ENCODE measurements around the gene RNF167. TPM values are rescaled to one million over a fixed set of nuclear protein-coding genes. Genes with fewer than 3 reads are reported as not detected.
A peak's percentile ranks its signal among the peaks of the same experiment; 100 is the strongest.

RNF167 gene
- total RNA-seq (59.2 and 65.1 TPM in 2 replicates), polyA plus RNA-seq (66.5 and 75.3 TPM in 2 replicates)

GRCh38 chr17:4939796-4940554 is at the start of gene RNF167, which contains the start of gene SLC25A11:
Gene RNF167, plus strand, starts transcription at chr17:4940268. Its CDS starts 642 bp downstream, at chr17:4940910.
Gene SLC25A11, minus strand, starts transcription at chr17:4940046. Its CDS starts 136 bp downstream, at chr17:4939910.
- Histone ChIP-seq H3K79me2 (peaks cover 55% of the 10 kb centered on the region), H3K4me1 (ENCODE audit: insufficient read depth) (peaks cover 24% of the 10 kb centered on the region), H3K4me2 (peak within 1 kb of the TSS; percentile 94), H3K4me3 (peak within 1 kb of the TSS; percentile 72), H2AFZ (peak within 1 kb of the TSS; percentile 37), H4K20me1 (ENCODE audit: insufficient read depth, poor library complexity, severe bottlenecking) (peaks cover 5% of the 10 kb centered on the region), H3K36me3 (replicated peaks; ENCODE audit: insufficient read depth, low read depth) (no peaks in the 10 kb centered on the region), H3K27ac (peak within 1 kb of the TSS; percentile 95), H3K9me3 (ENCODE audit: low read depth) (no peaks in the 10 kb centered on the region), H3K9me2 (replicated peaks; ENCODE audit: insufficient read depth) (no peaks in the 10 kb centered on the region), H3K27me3 (no peaks in the 10 kb centered on the region)
- WGBS (ENCODE audit: low lambda C conversion rate, missing lambda C conversion rate), result under 1% methylated on average over 65 of the region's 72 CpGs
- peak; percentile 99 for DNase-seq (ENCODE audit: low spot score)
- TF ChIP-seq CTCF (IDR thresholded peaks at IDR 0.05; ENCODE audit: poor library complexity) (no peak), EZH2 (IDR thresholded peaks at IDR 0.05; ENCODE audit: borderline replicate concordance) (no peak), EZH2phosphoT487 (IDR thresholded peaks at IDR 0.05; ENCODE audit: low read depth, severe bottlenecking, unreplicated experiment) (no peak)

GRCh38 chr17:4891411-4892410 is 48.4 kb upstream of the RNF167 start:
- H4K20me1 ChIP-seq (ENCODE audit: insufficient read depth, poor library complexity, severe bottlenecking), result no peaks in the 10 kb centered on the region

More at GRCh38 chr17:4891411-4892410, 48.4 kb upstream of the RNF167 start:
- Histone ChIP-seq H2AFZ (no peak overlapping the region), H3K4me2 (no peak overlapping the region), H3K27ac (no peak overlapping the region), H3K4me1 (ENCODE audit: insufficient read depth) (no peaks in the 10 kb centered on the region), H3K36me3 (replicated peaks; ENCODE audit: insufficient read depth, low read depth) (no peaks in the 10 kb centered on the region), H3K4me3 (no peak overlapping the region), H3K27me3 (no peaks in the 10 kb centered on the region), H3K79me2 (no peaks in the 10 kb centered on the region), H3K9me2 (replicated peaks; ENCODE audit: insufficient read depth) (no peaks in the 10 kb centered on the region), H3K9me3 (ENCODE audit: low read depth) (no peaks in the 10 kb centered on the region)
- 96% methylated on average over 35 of the region's 42 CpGs for WGBS (ENCODE audit: low lambda C conversion rate, missing lambda C conversion rate)
- no peak for DNase-seq (ENCODE audit: low spot score)
- no peak for TF ChIP-seq EZH2phosphoT487 (IDR thresholded peaks at IDR 0.05; ENCODE audit: low read depth, severe bottlenecking, unreplicated experiment)
- TF ChIP-seq CTCF (IDR thresholded peaks at IDR 0.05; ENCODE audit: poor library complexity), result no peak
- TF ChIP-seq EZH2 (IDR thresholded peaks at IDR 0.05; ENCODE audit: borderline replicate concordance), result no peak
